Mesenchymal stem cell (in vitro differentiated cells and primary cell): Measurements from ENCODE around the gene DBH.

Experiments used
- DNase-seq: peaks from one replicate; pipeline ENCODE4 v3.0.0-alpha.2; 2013
- H2AFZ ChIP-seq: one replicate; pipeline ENCODE4 v1.6.1; 2013; ENCODE audit warnings: low read depth, mild to moderate bottlenecking, control low read depth, inconsistent platforms, low read length, moderate library complexity
- H2AK5ac ChIP-seq: 2 replicates; pipeline ENCODE4 v1.6.1; 2013; ENCODE audit warnings: low read length, moderate library complexity, mild to moderate bottlenecking, inconsistent platforms; ENCODE audit not compliant: severe bottlenecking
- H2BK120ac ChIP-seq: one replicate; pipeline ENCODE4 v1.6.1; 2013; ENCODE audit warnings: low read depth, mild to moderate bottlenecking, inconsistent platforms, low read length, moderate library complexity
- H2BK12ac ChIP-seq, 2 experiments: one replicate each; pipeline ENCODE4 v1.6.1; 2013; ENCODE audit warnings: inconsistent platforms in 2 of 2, low read length in 2 of 2, mild to moderate bottlenecking in 2 of 2, moderate library complexity in 2 of 2, control low read depth in 1 of 2
- H2BK15ac ChIP-seq: one replicate; pipeline ENCODE4 v1.6.1; 2013; ENCODE audit warnings: mild to moderate bottlenecking, low read depth, inconsistent platforms; ENCODE audit not compliant: poor library complexity, severe bottlenecking
- H2BK5ac ChIP-seq: 2 replicates; pipeline ENCODE4 v1.6.1; 2013; ENCODE audit warnings: low read depth, mild to moderate bottlenecking, low read length, control low read depth, inconsistent platforms; ENCODE audit not compliant: poor library complexity, severe bottlenecking
- H3K14ac ChIP-seq, 2 experiments: one replicate each; pipeline ENCODE4 v1.6.1; 2013; ENCODE audit warnings: inconsistent platforms in 2 of 2, low read length in 2 of 2, control low read depth in 1 of 2, mild to moderate bottlenecking in 1 of 2, moderate library complexity in 1 of 2
- H3K18ac ChIP-seq, 2 experiments: one replicate each; pipeline ENCODE4 v1.6.1; 2013; ENCODE audit warnings: inconsistent platforms in 2 of 2, low read length in 2 of 2, control low read depth in 1 of 2, low read depth in 1 of 2, mild to moderate bottlenecking in 1 of 2
- H3K23ac ChIP-seq, 2 experiments: one replicate each; pipeline ENCODE4 v1.6.1; 2013; ENCODE audit warnings: inconsistent platforms in 2 of 2, low read length in 2 of 2, mild to moderate bottlenecking in 2 of 2, moderate library complexity in 2 of 2, control low read depth in 1 of 2
- H3K27ac ChIP-seq: 2 replicates; pipeline ENCODE4 v1.5.1; 2013; ENCODE audit warnings: mild to moderate bottlenecking, moderate library complexity, low read length, control low read depth, inconsistent platforms; ENCODE audit not compliant: poor library complexity, severe bottlenecking
- H3K27me3 ChIP-seq, 2 experiments: 2 replicates each; pipeline versions ENCODE4 v1.6.1 to v1.7.0; 2013; ENCODE audit warnings: low read length in 2 of 2, mild to moderate bottlenecking in 2 of 2, moderate library complexity in 2 of 2, control low read depth in 1 of 2, inconsistent platforms in 1 of 2; ENCODE audit not compliant: control insufficient read depth in 1 of 2, insufficient read depth in 1 of 2
- H3K36me3 ChIP-seq, 2 experiments: 2 replicates each; pipeline versions ENCODE4 v1.6.1 to v1.7.0; 2013; ENCODE audit warnings: low read length in 2 of 2, control low read depth in 1 of 2, inconsistent platforms in 1 of 2, low read depth in 1 of 2, mild to moderate bottlenecking in 1 of 2; ENCODE audit not compliant: insufficient read depth in 2 of 2, control insufficient read depth in 1 of 2
- H3K4ac ChIP-seq, 2 experiments: one replicate each; pipeline ENCODE4 v1.6.1; 2013; ENCODE audit warnings: inconsistent platforms in 2 of 2, low read length in 2 of 2, mild to moderate bottlenecking in 2 of 2, moderate library complexity in 2 of 2, control low read depth in 1 of 2, low read depth in 1 of 2
- H3K4me1 ChIP-seq: 2 replicates; pipeline ENCODE4 v1.6.1; 2013; ENCODE audit warnings: low read depth, low read length, control low read depth; ENCODE audit not compliant: control insufficient read depth, insufficient read depth
- H3K4me2 ChIP-seq: 2 replicates; pipeline ENCODE4 v1.6.1; 2013; ENCODE audit warnings: low read length, mild to moderate bottlenecking, inconsistent platforms; ENCODE audit not compliant: poor library complexity, severe bottlenecking
- H3K4me3 ChIP-seq, 2 experiments: 2 replicates each; pipeline versions ENCODE4 v1.5.1 to v1.7.0; 2013; ENCODE audit warnings: low read length in 2 of 2, mild to moderate bottlenecking in 2 of 2, control low read depth in 1 of 2, low read depth in 1 of 2; ENCODE audit not compliant: insufficient read depth in 1 of 2
- H3K79me1 ChIP-seq: replicated peaks from 2 replicates; pipeline ENCODE4 v1.6.1; 2013; ENCODE audit warnings: mild to moderate bottlenecking, control low read depth, low read length, inconsistent platforms; ENCODE audit not compliant: poor library complexity, severe bottlenecking
- H3K9ac ChIP-seq: 2 replicates; pipeline ENCODE4 v1.7.0; 2013; ENCODE audit warnings: mild to moderate bottlenecking, low read length, moderate library complexity
- H3K9me3 ChIP-seq: 2 replicates; pipeline ENCODE4 v1.7.0; 2013; ENCODE audit warnings: mild to moderate bottlenecking, low read length; ENCODE audit not compliant: control insufficient read depth
- H4K8ac ChIP-seq: one replicate; pipeline ENCODE4 v1.6.1; 2013; ENCODE audit warnings: inconsistent platforms, mild to moderate bottlenecking, low read length, moderate library complexity
- H4K91ac ChIP-seq: one replicate; pipeline ENCODE4 v1.6.1; 2013; ENCODE audit warnings: mild to moderate bottlenecking, low read length, inconsistent platforms
- WGBS: methylation state at CpG from one replicate; pipeline ENCODE4 v1.1.7; 2013; ENCODE audit warnings: mixed read lengths; 5-methylcytosine and 5-hydroxymethylcytosine counted together

Gene DBH

DNA sequence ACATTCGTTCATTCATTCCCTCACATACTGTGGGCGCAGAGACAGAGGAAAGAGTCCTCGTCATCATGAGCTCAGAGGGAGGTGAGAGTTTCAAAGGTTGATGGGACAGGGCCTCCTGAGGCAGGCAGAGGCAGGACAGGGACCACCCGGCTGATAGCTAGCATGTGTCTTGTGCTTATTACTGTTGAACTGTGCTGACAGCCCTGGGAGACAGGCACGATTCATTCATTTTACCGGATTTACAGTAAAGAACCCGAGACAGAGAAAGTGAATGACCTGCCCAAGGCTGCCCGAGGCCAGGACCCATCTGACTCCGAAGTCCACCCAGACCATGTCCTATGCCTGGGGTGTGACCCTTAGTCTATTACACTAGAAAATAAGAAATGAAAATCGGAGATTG, 22.1 kb upstream of the DBH start:
- Histone ChIP-seq H3K4me2 (no peak overlapping the region), H2BK5ac (no peak overlapping the region), H2AK5ac (no peak overlapping the region), H2BK15ac (no peak overlapping the region), H3K9ac (no peak overlapping the region), H3K4me3 (no peak overlapping the region), H3K14ac (no peak overlapping the region), H2BK12ac (no peak overlapping the region), H3K79me1 (no peaks in the 10 kb centered on the region), H4K91ac (no peak overlapping the region), H3K27ac (no peak overlapping the region), H3K23ac (no peak overlapping the region), H2BK120ac (no peak overlapping the region), H4K8ac (no peak overlapping the region), H2AFZ (no peak overlapping the region), H3K18ac (no peak overlapping the region), H3K4me1 (peaks cover 1% of the 10 kb centered on the region), H3K27me3 (peaks cover 73 to 95% of the 10 kb centered on the region in 2 experiments), H3K36me3 (no peaks in the 10 kb centered on the region), H3K4ac (no peak overlapping the region), H3K9me3 (no peaks in the 10 kb centered on the region)
- WGBS, result 81% methylated on average over 9 of the region's 10 CpGs
- DNase-seq, result no peak

GRCh38 chr9:133614678-133615077, 21.5 kb upstream of the DBH start:
- Histone ChIP-seq H4K91ac (no peak overlapping the region), H3K18ac (no peak overlapping the region), H2BK120ac (no peak overlapping the region), H3K4me2 (no peak overlapping the region), H3K27ac (no peak overlapping the region), H3K36me3 (no peaks in the 10 kb centered on the region), H2AFZ (no peak overlapping the region), H3K14ac (no peak overlapping the region), H2AK5ac (no peak overlapping the region), H3K4me3 (no peak overlapping the region), H2BK5ac (no peak overlapping the region), H3K27me3 (peaks cover 72 to 97% of the 10 kb centered on the region in 2 experiments), H2BK12ac (no peak overlapping the region), H3K4ac (no peak overlapping the region), H2BK15ac (no peak overlapping the region), H3K79me1 (no peaks in the 10 kb centered on the region), H3K4me1 (no peaks in the 10 kb centered on the region), H3K9ac (no peak overlapping the region), H3K23ac (no peak overlapping the region), H3K9me3 (no peaks in the 10 kb centered on the region), H4K8ac (no peak overlapping the region)
- no peak for DNase-seq
- 75% methylated on average over 5 of the region's 5 CpGs for WGBS

- Histone ChIP-seq H2BK15ac (no peak overlapping the region), H3K36me3 (no peaks in the 10 kb centered on the region), H2BK12ac (no peak overlapping the region), H3K14ac (no peak overlapping the region), H2AFZ (no peak overlapping the region), H3K4me3 (no peak overlapping the region), H3K4ac (no peak overlapping the region), H2BK120ac (no peak overlapping the region), H3K27me3 (peaks cover 69 to 99% of the 10 kb centered on the region in 2 experiments), H3K18ac (no peak overlapping the region), H3K9ac (no peak overlapping the region), H3K4me2 (no peak overlapping the region), H3K23ac (no peak overlapping the region), H2AK5ac (no peak overlapping the region), H3K27ac (no peak overlapping the region), H3K4me1 (no peaks in the 10 kb centered on the region), H2BK5ac (no peak overlapping the region), H4K91ac (no peak overlapping the region), H4K8ac (no peak overlapping the region), H3K79me1 (no peaks in the 10 kb centered on the region), H3K9me3 (no peaks in the 10 kb centered on the region)
- DNase-seq, result no peak
- WGBS, result 56% methylated on average over 16 of the region's 16 CpGs
Observed at GRCh38 chr9:133615186-133615585, 21.0 kb upstream of the DBH start.

- no peak overlapping the region for H3K9ac ChIP-seq
- no peak overlapping the region for H3K14ac ChIP-seq
- no peak overlapping the region for H2AK5ac ChIP-seq
- H3K4me1 ChIP-seq, result no peaks in the 10 kb centered on the region
- H3K18ac ChIP-seq, result no peak overlapping the region
- H2BK15ac ChIP-seq, result no peak overlapping the region
- no peak overlapping the region for H3K4me3 ChIP-seq
- no peak overlapping the region for H3K27ac ChIP-seq
- H3K27me3 ChIP-seq, result peaks cover 65 to 98% of the 10 kb centered on the region in 2 experiments
- H3K9me3 ChIP-seq, result no peaks in the 10 kb centered on the region
- H2BK120ac ChIP-seq, result no peak overlapping the region
- H3K4me2 ChIP-seq, result no peak overlapping the region
- DNase-seq, result no peak
- H2BK12ac ChIP-seq, result no peak overlapping the region
- no peaks in the 10 kb centered on the region for H3K79me1 ChIP-seq
- no peaks in the 10 kb centered on the region for H3K36me3 ChIP-seq
- WGBS, result 77% methylated on average over 13 of the region's 13 CpGs
- no peak overlapping the region for H3K4ac ChIP-seq
- no peak overlapping the region for H4K8ac ChIP-seq
- H3K23ac ChIP-seq, result no peak overlapping the region
- H2AFZ ChIP-seq, result no peak overlapping the region
- H4K91ac ChIP-seq, result no peak overlapping the region
- H2BK5ac ChIP-seq, result no peak overlapping the region
Observed at GRCh38 chr9:133615606-133616188, 20.5 kb upstream of the DBH start.
